Hepatocyte (in vitro differentiated cells): Measurements from ENCODE around the gene TRPM3. TPM values are rescaled to one million over a fixed set of nuclear protein-coding genes. Genes with fewer than 3 reads are reported as not detected.

Experiments
- DNase-seq: peaks from one replicate; pipeline ENCODE4 v3.0.0-alpha.2; 2016; ENCODE audit warnings: low spot score
- H2AFZ ChIP-seq: fragments of 200-600 bp; sonication (generic); 2 replicates; pipeline ENCODE4 v1.6.0; 2016; ENCODE audit warnings: antibody characterized with exemption, mild to moderate bottlenecking
- H3K27ac ChIP-seq: fragments of 200-600 bp; sonication (generic); 2 replicates; pipeline ENCODE4 v1.5.1; 2016; ENCODE audit warnings: mild to moderate bottlenecking
- H3K27me3 ChIP-seq: fragments of 200-600 bp; sonication (generic); 2 replicates; pipeline ENCODE4 v1.6.1; 2016
- H3K36me3 ChIP-seq: fragments of 200-600 bp; sonication (generic); replicated peaks from 2 replicates; pipeline ENCODE4 v1.5.1; 2016; ENCODE audit warnings: low read depth; ENCODE audit not compliant: insufficient read depth
- H3K4me1 ChIP-seq: fragments of 200-600 bp; sonication (generic); 2 replicates; pipeline ENCODE4 v1.5.1; 2016; ENCODE audit warnings: mild to moderate bottlenecking, moderate library complexity; ENCODE audit not compliant: insufficient read depth
- H3K4me2 ChIP-seq: fragments of 200-600 bp; sonication (generic); 2 replicates; pipeline ENCODE4 v1.6.0; 2016
- H3K4me3 ChIP-seq: fragments of 200-600 bp; sonication (generic); 2 replicates; pipeline ENCODE4 v1.5.1; 2016; ENCODE audit warnings: mild to moderate bottlenecking
- H3K79me2 ChIP-seq: fragments of 200-600 bp; sonication (generic); 2 replicates; pipeline ENCODE4 v1.6.0; 2017; ENCODE audit warnings: mild to moderate bottlenecking
- H3K9me2 ChIP-seq: fragments of 200-600 bp; sonication (generic); replicated peaks from 2 replicates; pipeline ENCODE4 v1.6.0; 2017; ENCODE audit warnings: mild to moderate bottlenecking; ENCODE audit not compliant: insufficient read depth
- H3K9me3 ChIP-seq: fragments of 200-600 bp; sonication (generic); 2 replicates; pipeline ENCODE4 v1.5.1; 2016; ENCODE audit warnings: low read depth, mild to moderate bottlenecking
- H4K20me1 ChIP-seq: fragments of 200-600 bp; sonication (generic); 2 replicates; pipeline ENCODE4 v1.6.0; 2016; ENCODE audit warnings: mild to moderate bottlenecking; ENCODE audit not compliant: insufficient read depth, poor library complexity, severe bottlenecking
- CTCF ChIP-seq: fragments of 200-600 bp; sonication (generic); IDR thresholded peaks from 2 replicates; pipeline ENCODE4 v1.5.1; 2016; ENCODE audit warnings: antibody characterized with exemption, mild to moderate bottlenecking; ENCODE audit not compliant: poor library complexity
- EZH2 ChIP-seq: fragments of 200-600 bp; sonication (generic); IDR thresholded peaks from 2 replicates; pipeline ENCODE4 v1.6.1; 2016; ENCODE audit warnings: antibody characterized with exemption, mild to moderate bottlenecking, borderline replicate concordance
- EZH2phosphoT487 ChIP-seq: fragments of 200-600 bp; sonication (generic); IDR thresholded peaks from one replicate; pipeline ENCODE4 v1.6.1; 2018; ENCODE audit warnings: antibody characterized with exemption, mild to moderate bottlenecking, low read depth, moderate library complexity; ENCODE audit not compliant: unreplicated experiment, severe bottlenecking
- WGBS: methylation state at CpG from one replicate; pipeline ENCODE4 v1.1.6; 2016; ENCODE audit warnings: low lambda C conversion rate; ENCODE audit errors: missing lambda C conversion rate; 5-methylcytosine and 5-hydroxymethylcytosine counted together
- polyA plus RNA-seq: library from polyadenylated mRNA; unstranded; fragments of >200 nt; fragmentation: Nextera tagmentation; extraction: Ambion mirVana; gene quantifications from 2 replicates; pipeline ENCODE4 v1.2.1, GENCODE V29; 2016
- total RNA-seq: library from RNA; depleted of rRNA; stranded (reverse); fragments of >200 nt; gene quantifications from 2 replicates; pipeline ENCODE4 v1.2.3, GENCODE V29; 2014

The TRPM3 gene
- total and polyA plus RNA-seq, 2 experiments from 2014 or later: 0.60 to 0.68 TPM

- H3K9me2 ChIP-seq: no peaks in the 10 kb centered on the region
- no peak overlapping the region for H3K4me2 ChIP-seq
- H2AFZ ChIP-seq: no peak overlapping the region
- H3K9me3 ChIP-seq: no peaks in the 10 kb centered on the region
- H3K79me2 ChIP-seq: no peaks in the 10 kb centered on the region
- no peak overlapping the region for H3K4me3 ChIP-seq
- no peaks in the 10 kb centered on the region for H3K4me1 ChIP-seq
- no peak for TF ChIP-seq CTCF
- no peak for TF ChIP-seq EZH2
- no peak for TF ChIP-seq EZH2phosphoT487
- DNase-seq: no peak
- 72% methylated on average over 12 of the region's 12 CpGs for WGBS
- no peaks in the 10 kb centered on the region for H4K20me1 ChIP-seq
- H3K27ac ChIP-seq: no peak overlapping the region
- H3K27me3 ChIP-seq: no peaks in the 10 kb centered on the region
- H3K36me3 ChIP-seq: no peaks in the 10 kb centered on the region
These were observed 567.4 kb downstream of the TRPM3 start for GRCh38 chr9:70553707-70554673.

GRCh38 chr9:70552561-70552960, 568.9 kb downstream of the TRPM3 start:
- no peak for TF ChIP-seq CTCF
- no peak for TF ChIP-seq EZH2phosphoT487
- no peak for TF ChIP-seq EZH2
- WGBS: 97% methylated on average over 9 of the region's 9 CpGs
- Histone ChIP-seq H2AFZ (no peak overlapping the region), H3K79me2 (no peaks in the 10 kb centered on the region), H3K36me3 (no peaks in the 10 kb centered on the region), H3K9me2 (no peaks in the 10 kb centered on the region), H4K20me1 (no peaks in the 10 kb centered on the region), H3K27me3 (no peaks in the 10 kb centered on the region), H3K4me3 (no peak overlapping the region), H3K4me2 (no peak overlapping the region), H3K9me3 (no peaks in the 10 kb centered on the region), H3K27ac (no peak overlapping the region), H3K4me1 (no peaks in the 10 kb centered on the region)
- no peak for DNase-seq

GRCh38 chr9:70551801-70552200, 569.6 kb downstream of the TRPM3 start:
- no peak for DNase-seq
- Histone ChIP-seq H3K36me3 (no peaks in the 10 kb centered on the region), H3K4me2 (no peak overlapping the region), H4K20me1 (no peaks in the 10 kb centered on the region), H3K4me1 (no peaks in the 10 kb centered on the region), H3K9me3 (no peaks in the 10 kb centered on the region), H3K27me3 (no peaks in the 10 kb centered on the region), H3K27ac (no peak overlapping the region), H3K4me3 (no peak overlapping the region), H3K9me2 (no peaks in the 10 kb centered on the region), H2AFZ (no peak overlapping the region), H3K79me2 (no peaks in the 10 kb centered on the region)
- TF ChIP-seq CTCF (no peak), EZH2 (no peak), EZH2phosphoT487 (no peak)
- WGBS: 85% methylated on average over 3 of the region's 3 CpGs
